NCI-H446 treated with DMSO at 0.1 percent for 48 hours (cell line): ENCODE measurements around the gene EIF3M.

Experiments used
- DNase-seq: peaks from one replicate; lab custom pipeline; 2025; lab: John Stamatoyannopoulos, UW

EIF3M gene

DNA sequence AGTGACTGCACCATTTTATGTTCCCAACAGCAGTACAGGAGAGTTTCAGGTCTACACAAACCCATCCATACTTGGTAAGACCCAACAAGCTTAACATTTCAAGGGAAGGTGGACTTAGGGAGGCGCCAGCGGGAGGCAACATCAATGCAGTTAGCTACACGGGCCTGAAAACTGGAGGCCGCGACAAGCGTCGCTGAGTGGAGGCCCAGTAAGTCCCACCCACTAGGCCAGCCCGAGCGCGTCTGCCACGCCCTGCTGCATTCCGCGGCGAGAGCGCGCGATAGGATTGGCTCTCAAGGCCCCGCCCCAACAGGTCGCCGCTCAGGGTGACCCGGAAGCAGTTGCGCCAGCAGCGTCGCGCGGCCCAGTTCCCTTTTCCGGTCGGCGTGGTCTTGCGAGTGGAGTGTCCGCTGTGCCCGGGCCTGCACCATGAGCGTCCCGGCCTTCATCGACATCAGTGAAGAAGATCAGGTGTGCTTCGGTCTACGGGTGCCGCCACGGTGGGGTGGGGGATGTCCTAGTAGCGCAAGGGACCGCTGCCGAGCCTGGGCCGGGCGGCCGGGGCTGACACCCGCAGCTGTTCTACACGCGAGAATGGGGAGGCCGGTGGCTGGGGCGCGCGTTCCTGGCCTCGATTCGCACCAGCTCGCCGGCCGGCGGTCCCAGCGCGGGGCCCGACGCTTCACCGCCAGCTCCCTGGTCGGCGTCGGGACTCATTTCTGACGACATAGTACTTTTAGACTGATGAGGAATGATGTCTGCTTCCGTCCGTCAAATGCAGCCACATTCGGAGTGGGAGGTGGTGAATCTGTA is at the start of gene EIF3M:
TSS of gene EIF3M (plus strand) at position 373 of the 813 bp plus-strand sequence. CDS start at position 430, 57 bp downstream.
- DNase-seq = peak; percentile 95

- DNase-seq = no peak
Measured at GRCh38 chr11:32538804-32539203, 44.8 kb upstream of the EIF3M start.

GRCh38 chr11:32549611-32550187 is 33.9 kb upstream of the EIF3M start:
- DNase-seq = no peak

- DNase-seq = no peak
Measured at GRCh38 chr11:32550207-32550606, 33.4 kb upstream of the EIF3M start.

DNA sequence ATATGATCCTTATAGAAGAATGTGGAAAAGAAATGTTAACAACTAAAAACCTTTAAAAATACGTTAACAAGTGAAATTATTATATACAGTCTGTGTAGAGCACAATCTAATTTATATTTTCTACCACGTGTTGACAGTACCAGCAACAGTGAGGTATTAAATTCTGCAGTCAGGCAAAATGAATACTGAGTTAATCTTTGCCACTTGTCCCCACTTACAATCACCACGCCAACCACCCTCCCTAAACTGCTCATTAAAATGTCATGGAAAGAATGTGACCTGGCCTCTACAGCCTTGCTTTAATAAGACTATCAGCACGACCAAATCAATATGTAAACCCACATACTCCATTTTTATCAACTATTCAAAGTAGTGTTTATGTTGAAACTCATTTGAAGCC is 28.5 kb upstream of the EIF3M start:
- DNase-seq = no peak

- DNase-seq = no peak
Measured at GRCh38 chr11:32555895-32556294, 27.7 kb upstream of the EIF3M start.

DNA sequence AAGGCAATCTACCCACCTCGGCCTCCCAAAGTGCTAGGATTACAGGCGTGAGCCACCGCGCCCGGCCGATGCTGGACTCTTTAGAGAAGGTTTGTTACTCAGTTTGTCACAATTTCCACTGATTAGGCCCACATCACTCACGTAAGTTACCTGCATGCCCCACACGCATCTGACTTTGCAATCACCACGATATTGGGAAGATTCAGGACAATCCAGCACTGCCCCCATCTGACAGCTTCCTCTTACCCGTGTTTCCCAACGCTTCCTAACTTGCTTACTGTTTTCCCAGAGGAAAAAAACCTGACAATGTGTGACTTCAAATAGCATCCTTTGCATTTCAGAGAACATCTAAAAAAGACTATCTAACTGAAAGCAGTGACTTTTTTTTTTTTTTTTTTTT is 21.8 kb upstream of the EIF3M start:
- DNase-seq = no peak

GRCh38 chr11:32562839-32563599 is 20.6 kb upstream of the EIF3M start:
- no peak for DNase-seq

DNA sequence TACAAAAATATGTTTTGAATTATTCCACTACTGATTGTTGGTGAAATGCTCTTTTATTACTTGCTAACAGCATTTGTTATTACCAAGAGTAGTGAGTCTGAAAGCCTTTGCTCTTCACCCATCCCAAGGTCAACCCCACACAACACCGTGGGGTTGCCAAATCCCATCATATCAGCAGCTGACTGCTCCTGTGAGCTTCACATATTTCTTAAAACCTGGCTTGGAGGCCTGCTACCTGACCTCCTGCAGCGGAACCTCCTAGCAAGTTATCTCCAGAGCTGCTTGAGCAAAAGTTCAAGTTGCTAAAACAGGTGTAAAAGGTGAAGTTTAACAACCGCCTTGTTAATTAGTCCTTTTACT is 20.1 kb upstream of the EIF3M start:
- no peak for DNase-seq

DNA sequence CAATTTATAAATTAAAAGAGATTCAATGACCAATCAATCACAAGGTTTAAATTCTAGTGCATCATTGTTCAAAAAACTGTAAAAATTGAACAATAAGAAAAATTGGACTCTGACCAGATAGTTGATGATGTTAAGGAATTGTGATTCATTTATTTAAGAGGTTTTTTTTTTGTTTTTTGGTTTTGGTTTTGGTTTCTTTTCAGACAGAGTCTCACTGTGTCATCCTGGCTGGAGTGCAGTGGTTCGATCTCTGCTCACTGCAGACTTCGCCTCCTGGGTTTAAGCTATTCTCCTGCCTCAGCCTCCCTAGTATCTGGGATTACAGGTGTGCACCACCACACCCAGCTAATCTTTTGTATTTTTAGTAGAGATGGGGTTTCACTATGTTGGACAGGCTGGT is 17.1 kb upstream of the EIF3M start:
- no peak for DNase-seq

DNA sequence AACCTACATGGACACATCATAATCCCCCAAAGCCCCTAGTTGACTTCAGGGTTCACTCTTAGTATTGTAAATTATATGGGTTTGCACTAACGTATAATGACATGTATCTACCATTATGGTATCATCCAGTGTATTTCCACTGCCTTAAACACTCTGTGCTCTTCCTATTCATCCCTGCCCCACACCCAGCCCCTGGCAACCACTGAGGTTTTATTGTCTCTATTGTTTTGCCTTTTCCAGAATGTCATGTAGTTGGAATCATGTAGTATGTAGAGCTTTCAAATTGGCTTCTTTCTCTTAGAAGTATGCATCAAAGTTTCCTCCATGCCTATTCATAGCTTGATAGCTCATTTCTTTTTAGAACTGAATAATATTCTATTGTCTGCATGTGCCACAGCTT is 16.5 kb upstream of the EIF3M start:
- no peak for DNase-seq

DNA sequence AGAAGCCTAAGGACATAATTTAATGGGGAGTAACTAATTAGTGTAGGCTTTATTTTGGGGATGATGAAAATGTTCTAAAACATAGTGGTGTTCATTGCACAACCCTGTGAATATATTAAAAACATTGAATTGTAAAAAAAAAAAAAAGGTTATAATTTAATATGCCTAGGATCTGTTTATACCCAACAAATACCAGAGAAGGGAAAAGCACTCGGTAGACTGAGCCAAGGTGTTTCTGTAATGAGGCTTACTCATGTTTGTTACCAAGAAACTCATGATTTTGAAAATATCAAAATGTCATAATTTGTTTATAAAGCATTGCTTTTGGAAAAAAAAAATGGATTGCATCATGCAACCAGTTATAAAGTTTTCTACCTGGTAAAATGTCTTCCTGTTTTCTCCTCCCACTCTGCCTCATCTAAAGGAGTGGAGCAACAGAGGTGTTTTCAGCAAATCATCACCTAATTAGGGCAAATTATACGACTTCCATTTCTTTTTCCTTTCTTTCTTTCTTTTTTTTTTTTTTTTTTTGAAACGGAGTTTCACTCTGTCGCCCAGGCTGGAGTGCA is 14.2 kb upstream of the EIF3M start:
- no peak for DNase-seq

DNA sequence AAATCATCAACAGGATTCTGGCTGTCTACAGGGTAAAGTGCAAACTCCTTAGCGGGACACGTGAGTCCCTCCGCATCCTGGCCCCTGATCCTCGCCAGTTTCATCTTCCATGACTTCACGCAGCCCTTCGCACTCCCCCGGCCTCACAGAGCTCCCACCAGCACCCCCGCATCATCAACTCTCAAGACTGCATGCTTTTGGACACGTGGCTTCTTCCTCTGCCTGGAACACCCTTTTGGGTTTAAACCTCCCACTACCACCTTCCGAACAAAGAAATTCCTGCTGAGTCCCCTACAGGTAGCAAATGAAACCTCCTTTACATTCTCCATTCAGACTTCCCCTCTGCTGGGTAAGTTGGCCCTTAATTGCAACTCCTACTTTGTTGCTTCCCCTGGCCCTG is 12.6 kb upstream of the EIF3M start:
- no peak for DNase-seq

GRCh38 chr11:32573228-32573627 is 10.4 kb upstream of the EIF3M start:
- no peak for DNase-seq

DNA sequence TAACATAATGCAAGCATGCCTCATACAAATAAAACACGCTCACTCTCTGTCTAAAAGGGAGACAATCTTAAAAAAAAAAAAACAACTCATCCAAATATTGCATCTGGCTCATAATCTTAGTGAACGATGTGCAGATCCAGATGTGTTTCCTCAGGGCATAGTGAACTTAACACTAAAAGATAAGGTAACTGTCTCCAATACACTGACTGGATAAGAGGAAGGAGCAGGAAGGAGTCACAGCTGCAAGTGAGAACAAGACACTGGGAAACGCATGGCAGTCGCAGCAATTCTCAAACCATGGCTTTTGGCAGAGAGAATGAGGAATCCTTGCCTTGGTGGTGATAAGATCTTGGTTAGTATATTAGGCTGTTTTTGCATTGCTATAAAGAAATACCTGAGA is 9.2 kb upstream of the EIF3M start:
- DNase-seq = no peak

- DNase-seq = no peak
Measured at GRCh38 chr11:32575070-32575469, 8.6 kb upstream of the EIF3M start.

- no peak for DNase-seq
Measured at GRCh38 chr11:32576456-32576855, 7.2 kb upstream of the EIF3M start.

GRCh38 chr11:32580967-32581366 is 2.7 kb upstream of the EIF3M start:
- DNase-seq = no peak

DNA sequence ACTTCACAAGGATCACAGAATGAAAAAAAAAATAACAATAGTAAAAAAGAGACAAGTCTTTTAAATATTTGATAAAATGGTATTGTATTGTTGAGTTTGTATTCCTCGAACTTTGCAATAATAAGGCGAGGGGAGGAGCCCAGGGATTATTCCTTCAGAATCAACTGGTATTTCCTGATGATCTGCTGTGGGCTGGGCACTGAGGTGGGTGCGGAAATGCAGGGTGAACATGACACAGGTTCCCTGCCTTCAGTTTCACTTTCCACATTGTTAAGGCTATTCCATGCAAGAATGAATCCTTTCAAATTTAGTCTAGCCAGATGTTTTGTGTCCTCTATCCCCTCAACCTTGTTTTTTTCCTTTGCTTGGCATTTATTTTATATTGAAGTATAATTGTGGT is 2.1 kb upstream of the EIF3M start:
- no peak for DNase-seq

GRCh38 chr11:32584921-32585320 is 1.3 kb downstream of the EIF3M start:
- DNase-seq = no peak

GRCh38 chr11:32586576-32587190 is 3.1 kb downstream of the EIF3M start:
- DNase-seq = no peak

DNA sequence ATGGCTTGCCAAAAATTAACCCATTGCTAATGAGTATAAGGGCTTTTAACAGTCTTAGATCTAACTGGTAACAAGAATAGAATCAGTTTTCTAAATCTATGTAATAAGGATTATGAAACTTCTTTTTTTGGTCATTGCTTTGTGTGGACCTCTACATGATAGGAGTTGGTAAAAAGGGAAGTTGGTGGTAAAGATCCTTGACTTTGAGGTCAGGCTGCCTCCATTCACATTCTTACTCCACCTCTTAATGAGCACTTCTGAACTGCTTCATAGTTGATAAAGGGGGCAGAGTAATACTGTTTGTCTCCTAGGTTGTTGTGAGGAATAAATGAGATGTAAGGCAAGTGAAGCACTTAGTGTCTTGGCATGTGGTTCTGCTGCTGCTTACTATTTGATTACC is 10.6 kb downstream of the EIF3M start:
- DNase-seq = no peak
